K562 (cell line): ENCODE data around the gene OXSM. TPM values are rescaled to one million over a fixed set of nuclear protein-coding genes. Genes with fewer than 3 reads are reported as not detected.

Experiments used
- ATF1 ChIP-seq, 2 experiments: fragments of 450-650 bp in 1 of 2; IDR thresholded peaks; 2 replicates each; pipeline ENCODE4 v1.6.1; 2016; ENCODE audit warnings: missing compliant biosample characterization in 1 of 2, missing genetic modification characterization in 1 of 2
- BRF1 ChIP-seq: IDR thresholded peaks from 3 replicates; pipeline ENCODE4 v1.6.1; 2011; ENCODE audit warnings: borderline replicate concordance, mild to moderate bottlenecking; ENCODE audit not compliant: insufficient read length; ENCODE audit errors: extremely low read depth
- CC2D1A ChIP-seq: fragments of 450-650 bp; IDR thresholded peaks from 2 replicates; pipeline ENCODE4 v1.6.1; 2017; ENCODE audit warnings: mild to moderate bottlenecking
- CEBPB ChIP-seq: fragments of 450-650 bp; IDR thresholded peaks from 2 replicates; pipeline ENCODE4 v1.6.1; 2016; ENCODE audit warnings: missing genetic modification characterization, missing compliant biosample characterization
- DMBX1 ChIP-seq: fragments of 250-450 bp; sonication (Bioruptor Pico); IDR thresholded peaks from 2 replicates; pipeline ENCODE4 v1.8.0; 2022; ENCODE audit warnings: inconsistent platforms, mild to moderate bottlenecking, moderate library complexity, borderline replicate concordance
- FOXK2 ChIP-seq, 2 experiments: fragments of 450-650 bp; IDR thresholded peaks in 1 of 2; conservative IDR thresholded peaks in 1 of 2; 2 replicates each; pipeline ENCODE4 v1.6.1; 2016; ENCODE audit warnings: low read depth in 2 of 2, mild to moderate bottlenecking in 1 of 2
- KDM1A ChIP-seq, 2 experiments: fragments of 450-650 bp; IDR thresholded peaks; 2 replicates each; pipeline ENCODE4 v1.6.1; 2016; ENCODE audit warnings: mild to moderate bottlenecking in 2 of 2
- MAFF ChIP-seq: IDR thresholded peaks from 2 replicates; pipeline ENCODE4 v1.6.1; 2012; ENCODE audit warnings: low read length, improper control_type of control experiment
- MTA2 ChIP-seq: fragments of 450-650 bp; IDR thresholded peaks from 2 replicates; pipeline ENCODE4 v1.6.1; 2016; ENCODE audit warnings: low read depth
- PTRF ChIP-seq: fragments of 450-650 bp; IDR thresholded peaks from 2 replicates; pipeline ENCODE4 v1.6.1; 2016; ENCODE audit warnings: mild to moderate bottlenecking, missing genetic modification characterization, missing compliant biosample characterization
- RBM22 ChIP-seq: fragments of 200-400 bp; formaldehyde crosslinking; IDR thresholded peaks from 2 replicates; pipeline ENCODE4 v1.6.1; 2018; ENCODE audit warnings: low read length, low read depth; ENCODE audit not compliant: poor library complexity, severe bottlenecking
- SMARCC2 ChIP-seq: fragments of 450-650 bp; IDR thresholded peaks from 2 replicates; pipeline ENCODE4 v1.6.1; 2017; ENCODE audit warnings: antibody characterized with exemption, moderate library complexity, mild to moderate bottlenecking, low read depth
- SRF ChIP-seq, 2 experiments: fragments of 250-450, 450-650 bp in 1 of 2; sonication (Bioruptor Pico) in 1 of 2; sonication (generic) in 1 of 2; formaldehyde crosslinking; IDR thresholded peaks; 2 replicates each; pipeline versions ENCODE4 v1.5.0 to v1.5.1; 2020 to 2022; ENCODE audit warnings: mild to moderate bottlenecking in 1 of 2, missing genetic modification reagents in 1 of 2
- STAT5B ChIP-seq: fragments of 250-450 bp; sonication (Bioruptor Pico); IDR thresholded peaks from 2 replicates; pipeline ENCODE4 v1.8.0; 2021; ENCODE audit warnings: mild to moderate bottlenecking, inconsistent platforms
- TCF3 ChIP-seq: sonication (generic); formaldehyde crosslinking; IDR thresholded peaks from 2 replicates; pipeline ENCODE4 v1.4.0; 2020; ENCODE audit warnings: mild to moderate bottlenecking, missing genetic modification reagents
- ZC3H4 ChIP-seq: sonication (generic); formaldehyde crosslinking; IDR thresholded peaks from 2 replicates; pipeline ENCODE4 v1.9.0; 2021; ENCODE audit warnings: missing genetic modification reagents, borderline replicate concordance
- ZNF384 ChIP-seq: IDR thresholded peaks from 2 replicates; pipeline ENCODE4 v1.6.1; 2012; ENCODE audit warnings: low read depth, low read length, improper control_type of control experiment
- ZNF717 ChIP-seq: fragments of 250-450 bp; sonication (Bioruptor Pico); IDR thresholded peaks from 2 replicates; pipeline ENCODE4 v1.5.0; 2021
- polyA plus RNA-seq, 8 experiments: library from polyadenylated mRNA; depleted of rRNA in 4 of 8; stranded (reverse) in 5 of 8; unstranded in 3 of 8; fragments of >200 nt; fragmentation: Nextera tagmentation in 2 of 8; fragmentation: Illumina TruSeq in 1 of 8; extraction: Ambion mirVana in 2 of 8; extraction: Trizol in 1 of 8; gene quantifications; 2 replicates each; pipeline versions ENCODE4 v1.2.1 to v1.2.3, GENCODE V29; 2011 to 2014; ENCODE audit warnings: inconsistent platforms in 1 of 8, missing spikeins in 1 of 8
- total RNA-seq, 7 experiments: library from RNA; depleted of rRNA in 6 of 7; stranded (reverse); fragments of >200 nt in 6 of 7; fragmentation: Illumina TruSeq in 2 of 7; extraction: Trizol in 2 of 7; gene quantifications; 2 replicates each; pipeline versions ENCODE4 v1.2.1 to v1.2.3, GENCODE V29; 2011 to 2021; ENCODE audit warnings: low replicate concordance in 1 of 7
- TF ChIP-seq, protein P1 (sequence below): fragments of 450-650 bp; formaldehyde crosslinking; conservative IDR thresholded peaks from 2 replicates; pipeline ENCODE4 v1.4.0; 2022; ENCODE audit warnings: mild to moderate bottlenecking, missing genetic modification characterization
- TF ChIP-seq, protein P2 (sequence below): fragments of 250-450 bp; sonication (Bioruptor Pico); IDR thresholded peaks from 2 replicates; pipeline ENCODE4 v1.5.0; 2021
- TF ChIP-seq, protein P3 (sequence below): sonication (generic); formaldehyde crosslinking; IDR thresholded peaks from 2 replicates; pipeline ENCODE4 v1.9.0; 2022; ENCODE audit warnings: mild to moderate bottlenecking, missing genetic modification reagents
- TF ChIP-seq, protein P4 (sequence below): fragments of 250-450 bp; sonication (Bioruptor Pico); IDR thresholded peaks from 2 replicates; pipeline ENCODE4 v1.8.0; 2021; ENCODE audit warnings: borderline replicate concordance, mild to moderate bottlenecking, moderate library complexity; ENCODE audit not compliant: poor library complexity, severe bottlenecking

OXSM gene
- total and polyA plus RNA-seq, 9 of the 15 experiments (the other 6 are each of a cell fraction or from before 2014, with no cell fraction given) = 24.0 to 107 (median 34.0) TPM

DNA sequence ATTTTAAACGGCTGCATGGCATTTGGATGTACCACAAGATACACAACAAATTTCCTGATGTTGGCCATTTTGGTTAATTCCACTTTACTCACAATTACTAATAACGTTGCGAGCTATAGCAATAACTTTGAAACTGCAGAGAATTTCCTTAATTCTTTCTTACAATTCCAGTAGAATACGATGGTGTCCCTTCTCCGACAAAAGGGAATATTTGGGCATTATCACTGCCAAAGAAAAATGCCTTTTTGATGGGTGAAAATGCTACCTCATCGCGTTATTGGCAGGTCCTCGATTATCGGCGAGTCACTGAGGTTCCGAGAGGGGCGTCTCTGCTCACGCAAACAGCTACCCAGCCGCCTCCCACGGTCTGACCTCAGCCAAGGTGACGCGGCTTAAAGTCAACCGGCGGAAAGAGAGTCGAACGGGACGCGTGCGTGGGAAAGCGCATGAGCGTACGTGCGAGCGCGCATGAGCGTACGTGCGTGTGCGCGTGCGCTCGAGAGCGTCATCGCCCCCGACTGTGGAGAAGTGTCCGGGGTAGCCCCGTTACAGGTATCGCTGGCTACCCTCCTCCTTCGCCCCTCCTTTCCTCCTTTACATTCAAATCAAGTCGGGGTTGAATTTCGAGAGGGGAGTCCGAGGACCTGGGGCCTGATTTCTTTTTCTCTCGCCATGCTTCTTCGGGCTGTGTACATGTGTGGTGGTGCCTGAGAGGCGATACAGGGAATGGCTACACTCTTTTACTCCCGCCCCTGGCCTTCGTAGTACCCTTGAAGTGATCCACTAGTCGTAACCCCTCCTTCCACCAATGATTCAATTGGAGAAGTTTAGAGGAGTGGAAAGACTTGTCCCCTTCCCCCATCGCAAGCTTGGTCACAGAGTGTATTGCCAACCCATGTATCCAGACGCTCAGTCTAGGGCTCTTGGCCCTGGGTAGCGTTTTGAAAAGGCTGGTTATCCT is at the start of gene OXSM (continued):
- TF ChIP-seq, protein P1, sequence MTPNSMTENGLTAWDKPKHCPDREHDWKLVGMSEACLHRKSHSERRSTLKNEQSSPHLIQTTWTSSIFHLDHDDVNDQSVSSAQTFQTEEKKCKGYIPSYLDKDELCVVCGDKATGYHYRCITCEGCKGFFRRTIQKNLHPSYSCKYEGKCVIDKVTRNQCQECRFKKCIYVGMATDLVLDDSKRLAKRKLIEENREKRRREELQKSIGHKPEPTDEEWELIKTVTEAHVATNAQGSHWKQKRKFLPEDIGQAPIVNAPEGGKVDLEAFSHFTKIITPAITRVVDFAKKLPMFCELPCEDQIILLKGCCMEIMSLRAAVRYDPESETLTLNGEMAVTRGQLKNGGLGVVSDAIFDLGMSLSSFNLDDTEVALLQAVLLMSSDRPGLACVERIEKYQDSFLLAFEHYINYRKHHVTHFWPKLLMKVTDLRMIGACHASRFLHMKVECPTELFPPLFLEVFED (CRISPR knock-in tag) = peak; percentile 54; the same call in 1 of the 2 replicates
- no peak for TF ChIP-seq CEBPB (tag)
- no peak for TF ChIP-seq PTRF
- peak; percentile 58; the same call in 1 of the 2 replicates for TF ChIP-seq CC2D1A
- TF ChIP-seq STAT5B (CRISPR knock-in tag) = no peak
- peak in 1 of 2 experiments; percentile 32; a peak in 1 of 4 replicates for TF ChIP-seq KDM1A (IDR thresholded peaks at IDR 0.05)
- TF ChIP-seq MAFF = peak; percentile 64
- TF ChIP-seq DMBX1 (CRISPR knock-in tag) = no peak
- TF ChIP-seq ZC3H4 (CRISPR knock-in tag) = no peak
- TF ChIP-seq SMARCC2 = peak; percentile 69; the same call in 1 of the 2 replicates
- TF ChIP-seq, protein P2, sequence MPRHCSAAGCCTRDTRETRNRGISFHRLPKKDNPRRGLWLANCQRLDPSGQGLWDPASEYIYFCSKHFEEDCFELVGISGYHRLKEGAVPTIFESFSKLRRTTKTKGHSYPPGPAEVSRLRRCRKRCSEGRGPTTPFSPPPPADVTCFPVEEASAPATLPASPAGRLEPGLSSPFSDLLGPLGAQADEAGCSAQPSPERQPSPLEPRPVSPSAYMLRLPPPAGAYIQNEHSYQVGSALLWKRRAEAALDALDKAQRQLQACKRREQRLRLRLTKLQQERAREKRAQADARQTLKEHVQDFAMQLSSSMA = no peak
- no peak for TF ChIP-seq ZNF717
- no peak; the same call in 1 of the 2 replicates for TF ChIP-seq MTA2
- peak in 1 of 2 experiments; percentile 47; a peak in 1 of 4 replicates for TF ChIP-seq SRF (CRISPR knock-in tag; IDR thresholded peaks at IDR 0.05)
- TF ChIP-seq FOXK2 (conservative IDR thresholded peaks at IDR 0.05 in 1 of 2, IDR thresholded peaks at IDR 0.05 in 1 of 2; ENCODE audit: low read depth in 2 of 2) = peak; percentile 83 to 87
- TF ChIP-seq TCF3 (CRISPR knock-in tag) = peak; percentile 47; the same call in 1 of the 2 replicates
- no peak for TF ChIP-seq ATF1 (CRISPR knock-in tag; IDR thresholded peaks at IDR 0.05)
- peak; percentile 97 for TF ChIP-seq ATF1 (tag; IDR thresholded peaks at IDR 0.05)
- TF ChIP-seq, protein P3, sequence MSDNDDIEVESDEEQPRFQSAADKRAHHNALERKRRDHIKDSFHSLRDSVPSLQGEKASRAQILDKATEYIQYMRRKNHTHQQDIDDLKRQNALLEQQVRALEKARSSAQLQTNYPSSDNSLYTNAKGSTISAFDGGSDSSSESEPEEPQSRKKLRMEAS (CRISPR knock-in tag) = peak; percentile 97
- no peak for TF ChIP-seq RBM22
- TF ChIP-seq, protein P4, sequence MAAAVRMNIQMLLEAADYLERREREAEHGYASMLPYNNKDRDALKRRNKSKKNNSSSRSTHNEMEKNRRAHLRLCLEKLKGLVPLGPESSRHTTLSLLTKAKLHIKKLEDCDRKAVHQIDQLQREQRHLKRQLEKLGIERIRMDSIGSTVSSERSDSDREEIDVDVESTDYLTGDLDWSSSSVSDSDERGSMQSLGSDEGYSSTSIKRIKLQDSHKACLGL (CRISPR knock-in tag) = no peak
- TF ChIP-seq BRF1 = no peak
- TF ChIP-seq ZNF384 = no peak
